B cell (primary cell): ENCODE measurements around the gene MBNL2.

Experiments used
- CTCF ChIP-seq: fragments of 200-600 bp; IDR thresholded peaks from one replicate; pipeline ENCODE4 v1.8.0; 2022; ENCODE audit warnings: antibody characterized with exemption, mild to moderate bottlenecking
- EZH2 ChIP-seq: IDR thresholded peaks from 2 replicates; pipeline ENCODE4 v1.6.1; 2012; ENCODE audit warnings: borderline replicate concordance, low read depth, mild to moderate bottlenecking, moderate library complexity, low read length; ENCODE audit not compliant: insufficient read depth, poor library complexity, severe bottlenecking

- TF ChIP-seq CTCF (no peak), EZH2 (no peak)
Measured at GRCh38 chr13:97321101-97321500, 99.0 kb downstream of the MBNL2 start.
